HG03103 (cell line): ENCODE results near the gene NAV3.
A peak's percentile ranks its signal among the peaks of the same experiment; 100 is the strongest.
"Not testable (repeated sequence)": the region's sequence is repeated elsewhere in the genome, so short reads cannot be mapped to it uniquely, and the experiment has no call there.

Source experiments
- ATAC-seq: cut with Tn5 transposase; IDR thresholded peaks from one replicate; pipeline ENCODE4 v1.9.1; 2021; ENCODE audit warnings: low read depth; ENCODE audit not compliant: unreplicated experiment

Gene NAV3

GRCh38 chr12:78101113-78101876 lies 270.6 kb downstream of the NAV3 start:
- no peak for ATAC-seq

- ATAC-seq = no peak
Measured at GRCh38 chr12:78101946-78102635, 271.4 kb downstream of the NAV3 start.

- not testable (repeated sequence) for ATAC-seq
Measured at GRCh38 chr12:78102801-78103200, 272.1 kb downstream of the NAV3 start.

- no peak for ATAC-seq
Measured at GRCh38 chr12:78115889-78116288, 285.2 kb downstream of the NAV3 start.

GRCh38 chr12:78118036-78118435 lies 287.3 kb downstream of the NAV3 start:
- ATAC-seq = no peak

- no peak for ATAC-seq
Measured at GRCh38 chr12:78118486-78118885, 287.8 kb downstream of the NAV3 start.

GRCh38 chr12:78119351-78119918 lies 288.7 kb downstream of the NAV3 start:
- no peak for ATAC-seq

- no peak for ATAC-seq
Measured at GRCh38 chr12:78120306-78120705, 289.6 kb downstream of the NAV3 start.

- ATAC-seq = no peak
Measured at GRCh38 chr12:78120866-78121560, 290.3 kb downstream of the NAV3 start.

GRCh38 chr12:78121969-78122610 lies 291.4 kb downstream of the NAV3 start:
- no peak for ATAC-seq

- no peak for ATAC-seq
Measured at GRCh38 chr12:78128211-78128610, 297.5 kb downstream of the NAV3 start.

GRCh38 chr12:78143717-78144116 lies 313.0 kb downstream of the NAV3 start:
- no peak for ATAC-seq

GRCh38 chr12:78145398-78145797 lies 314.7 kb downstream of the NAV3 start:
- no peak for ATAC-seq

GRCh38 chr12:78146365-78146772 lies 315.7 kb downstream of the NAV3 start:
- no peak for ATAC-seq

GRCh38 chr12:78149459-78149858 lies 318.8 kb downstream of the NAV3 start:
- ATAC-seq = no peak

- no peak for ATAC-seq
Measured at GRCh38 chr12:78155546-78155945, 324.9 kb downstream of the NAV3 start.

- ATAC-seq = no peak
Measured at GRCh38 chr12:78156751-78157150, 326.1 kb downstream of the NAV3 start.

GRCh38 chr12:78157199-78157598 lies 326.5 kb downstream of the NAV3 start:
- no peak for ATAC-seq

GRCh38 chr12:78164154-78164553 lies 333.5 kb downstream of the NAV3 start:
- peak; percentile 52 for ATAC-seq

- ATAC-seq = no peak
Measured at GRCh38 chr12:78167510-78167909, 336.8 kb downstream of the NAV3 start.

- ATAC-seq = no peak
Measured at GRCh38 chr12:78171061-78171460, 340.4 kb downstream of the NAV3 start.
